NCI-H82 treated with DMSO at 0.1 percent for 48 hours (cell line): Measurements from ENCODE around the gene UGT1A7.
"Not testable (repeated sequence)": the region's sequence is repeated elsewhere in the genome, so short reads cannot be mapped to it uniquely, and the experiment has no call there.

ENCODE experiments used
- DNase-seq: peaks from one replicate; lab custom pipeline; 2025; ENCODE audit not compliant: unreplicated experiment; lab: John Stamatoyannopoulos, UW

UGT1A7 gene

GRCh38 chr2:233712611-233713261 lies 31.0 kb downstream of the UGT1A7 start, which contains the start of gene UGT1A5:
Gene UGT1A5 (plus strand): TSS chr2:233712907. CDS start chr2:233712992, 85 bp downstream.
- no peak for DNase-seq

- no peak for DNase-seq
These were observed 31.5 kb downstream of the UGT1A7 start for GRCh38 chr2:233713262-233713615.

- no peak for DNase-seq
These were observed 32.4 kb downstream of the UGT1A7 start for GRCh38 chr2:233714121-233714520.

GRCh38 chr2:233718552-233718951 lies 36.9 kb downstream of the UGT1A7 start, which contains the start of gene UGT1A4:
Gene UGT1A4 (plus strand): TSS chr2:233718736. CDS start chr2:233718821, 85 bp downstream.
- no peak for DNase-seq

GRCh38 chr2:233728723-233729301 lies 47.1 kb downstream of the UGT1A7 start, which contains the start of gene UGT1A3:
Gene UGT1A3 (plus strand): TSS chr2:233729042. CDS start chr2:233729127, 85 bp downstream.
- no peak for DNase-seq

GRCh38 chr2:233736868-233737653 lies 55.4 kb downstream of the UGT1A7 start:
- not testable (repeated sequence) for DNase-seq

- DNase-seq = no peak
These were observed 59.2 kb downstream of the UGT1A7 start for GRCh38 chr2:233740870-233741269.

GRCh38 chr2:233743464-233744259 lies 62.0 kb downstream of the UGT1A7 start:
- DNase-seq = no peak

- no peak for DNase-seq
These were observed 63.5 kb downstream of the UGT1A7 start for GRCh38 chr2:233745073-233745755.

- not testable (repeated sequence) for DNase-seq
These were observed 64.1 kb downstream of the UGT1A7 start for GRCh38 chr2:233745838-233746237.

GRCh38 chr2:233746475-233747282 lies 65.0 kb downstream of the UGT1A7 start:
- DNase-seq = no peak

- no peak for DNase-seq
These were observed 65.5 kb downstream of the UGT1A7 start for GRCh38 chr2:233747283-233747544.

- not testable (repeated sequence) for DNase-seq
These were observed 69.0 kb downstream of the UGT1A7 start for GRCh38 chr2:233750689-233751088.

GRCh38 chr2:233751212-233752009 lies 69.7 kb downstream of the UGT1A7 start:
- DNase-seq = not testable (repeated sequence)

- DNase-seq = no peak
These were observed 73.3 kb downstream of the UGT1A7 start for GRCh38 chr2:233754872-233755611.

- DNase-seq = no peak
These were observed 74.9 kb downstream of the UGT1A7 start for GRCh38 chr2:233756429-233757081.

GRCh38 chr2:233758141-233758540 lies 76.4 kb downstream of the UGT1A7 start:
- no peak for DNase-seq

GRCh38 chr2:233758849-233759248 lies 77.1 kb downstream of the UGT1A7 start:
- DNase-seq = no peak
